Body of pancreas (tissue), 4 donors: ENCODE results near the gene MAD2L2. TPM values are rescaled to one million over a fixed set of nuclear protein-coding genes. Genes with fewer than 3 reads are reported as not detected.

ENCODE experiments used
- ATAC-seq: fragments of 150-250 bp; one replicate; pipeline ENCODE4 v1.9.1; 2016
- DNase-seq, 4 donors: peaks; one replicate each; pipeline ENCODE4 v3.0.0-alpha.2; 2019
- H3K27ac ChIP-seq, 4 donors: fragments of 200-600 bp; sonication (generic); 1 replicate in 3 of 4; 2 replicates in 1 of 4; pipeline versions ENCODE4 v1.5.1 to v1.6.1; 2016 to 2019; ENCODE audit warnings: mild to moderate bottlenecking in 1 of 4, mixed read lengths in 1 of 4, moderate library complexity in 1 of 4
- H3K27me3 ChIP-seq, 2 donors: fragments of 200-600 bp; sonication (generic); one replicate each; pipeline ENCODE4 v1.6.0; 2016; ENCODE audit warnings: mild to moderate bottlenecking in 1 of 2
- H3K36me3 ChIP-seq, 2 donors: fragments of 200-600 bp; sonication (generic); replicated peaks in 1 of 2; 2 replicates each; pipeline ENCODE4 v1.5.1; 2016; ENCODE audit warnings: low read depth in 2 of 2; ENCODE audit not compliant: insufficient read depth in 1 of 2
- H3K4me1 ChIP-seq: fragments of 200-600 bp; sonication (generic); one replicate; pipeline ENCODE4 v1.6.0; 2016
- H3K4me3 ChIP-seq, 2 donors: fragments of 200-600 bp; sonication (generic); 1 replicate in 1 of 2; 2 replicates in 1 of 2; pipeline ENCODE4 v1.5.1; 2016 to 2019
- H3K9me3 ChIP-seq, 3 donors: fragments of 200-600 bp; sonication (generic); 1 replicate in 2 of 3; 2 replicates in 1 of 3; pipeline ENCODE4 v1.5.1; 2016
- CTCF ChIP-seq, 7 experiments: fragments of 450-650 bp in 4 of 7; fragments of 200-600 bp in 3 of 7; sonication (generic) in 3 of 7; IDR thresholded peaks; one replicate each; pipeline ENCODE4 v1.5.1; 2016 to 2019; ENCODE audit warnings: antibody characterized with exemption in 7 of 7
- POLR2A ChIP-seq, 3 donors: fragments of 450-650 bp; IDR thresholded peaks; one replicate each; pipeline ENCODE4 v1.6.1; 2016; ENCODE audit warnings: antibody characterized with exemption in 3 of 3, mild to moderate bottlenecking in 2 of 3
- WGBS, 2 donors: methylation state at CpG; one replicate each; pipeline ENCODE4 v1.1.5; 2017; 5-methylcytosine and 5-hydroxymethylcytosine counted together
- intact Hi-C: fragments of 100-400 bp; cut with DNase I; formaldehyde crosslinking; loops from one replicate; pipeline ENCODE4 v1.15.1; 2023
- total RNA-seq, 2 donors: library from RNA; depleted of rRNA; stranded (reverse); fragments of >200 nt; gene quantifications; one replicate each; pipeline ENCODE4 v1.1.0, GENCODE V29; 2016

Gene MAD2L2
- total RNA-seq, 2 donors from 2014 or later = 6.9 to 31.6 TPM

GRCh38 chr1:11654939-11655808, 25.8 kb downstream of the MAD2L2 start:
- ATAC-seq = peak; percentile 9
- intact Hi-C loops = no loop called here
- Histone ChIP-seq H3K4me1 (peaks cover 29% of the 10 kb centered on the region), H3K27me3 (no peaks in the 10 kb centered on the region), H3K4me3 (peak overlapping the region; percentile 34 to 48), H3K9me3 (no peaks in the 10 kb centered on the region), H3K27ac (peak overlapping the region in 3 of 4 donors; percentile 85 to 93 (median 90)), H3K36me3 (no peaks in the 10 kb centered on the region)
- WGBS, 2 donors = 7 to 14% methylated on average over 16 to 34 of the region's 45 CpGs
- TF ChIP-seq CTCF (IDR thresholded peaks at IDR 0.05) (no peak), POLR2A (IDR thresholded peaks at IDR 0.05) (no peak)
- no peak for DNase-seq

GRCh38 chr1:11654137-11654938, 26.6 kb downstream of the MAD2L2 start, which contains the start of the genes FBXO2 and FBXO44:
FBXO2 (minus strand) TSS chr1:11654429; CDS start chr1:11654340, 89 bp downstream.
FBXO44 (plus strand) TSS chr1:11654877; CDS start chr1:11655836, 959 bp downstream.
- peaks cover 37% of the 10 kb centered on the region for H3K4me1 ChIP-seq
- 3 to 13% methylated on average over 7 to 62 of the region's 94 CpGs for WGBS, 2 donors
- H3K4me3 ChIP-seq = peak within 1 kb of the TSS; percentile 40 to 48
- peak; percentile 80 to 87 (median 84) for DNase-seq
- H3K27me3 ChIP-seq = no peaks in the 10 kb centered on the region
- no peaks in the 10 kb centered on the region for H3K36me3 ChIP-seq
- no peaks in the 10 kb centered on the region for H3K9me3 ChIP-seq
- ATAC-seq = peak; percentile 86
- TF ChIP-seq POLR2A (IDR thresholded peaks at IDR 0.05) (peak in 2 of 3 donors; percentile 58 to 64), CTCF (IDR thresholded peaks at IDR 0.05) (no peak)
- intact Hi-C loops = no loop called here
- H3K27ac ChIP-seq = peak within 1 kb of the TSS; percentile 70 to 93 (median 88)

GRCh38 chr1:11653861-11654136, 27.1 kb downstream of the MAD2L2 start:
- ATAC-seq (no peak), DNase-seq (no peak)
- Histone ChIP-seq H3K4me1 (peaks cover 40% of the 10 kb centered on the region), H3K27me3 (no peaks in the 10 kb centered on the region), H3K36me3 (no peaks in the 10 kb centered on the region), H3K4me3 (peak overlapping the region; percentile 38 to 40), H3K27ac (peak overlapping the region; percentile 70 to 93 (median 88)), H3K9me3 (no peaks in the 10 kb centered on the region)
- WGBS, 2 donors = 45 to 58% methylated on average over 5 to 6 of the region's 7 CpGs
- TF ChIP-seq CTCF (IDR thresholded peaks at IDR 0.05) (no peak), POLR2A (IDR thresholded peaks at IDR 0.05) (no peak)
- intact Hi-C loops = no loop called here

GRCh38 chr1:11653101-11653860, 27.7 kb downstream of the MAD2L2 start:
- 32 to 70% methylated on average over 13 to 16 of the region's 17 CpGs for WGBS, 2 donors
- DNase-seq = peak; percentile 37 to 92 (median 82)

More at GRCh38 chr1:11653101-11653860, 27.7 kb downstream of the MAD2L2 start:
- peak overlapping the region; percentile 70 to 93 (median 88) for H3K27ac ChIP-seq
- peak overlapping the region in 1 of 2 donors; percentile 40 for H3K4me3 ChIP-seq
- peak in 1 of 7 experiments; percentile 12 for TF ChIP-seq CTCF (IDR thresholded peaks at IDR 0.05)
- peak in 2 of 3 donors; percentile 52 to 55 for TF ChIP-seq POLR2A (IDR thresholded peaks at IDR 0.05)
- H3K36me3 ChIP-seq = no peaks in the 10 kb centered on the region
- H3K9me3 ChIP-seq = no peaks in the 10 kb centered on the region
- H3K4me1 ChIP-seq = peaks cover 45% of the 10 kb centered on the region
- ATAC-seq = no peak
- no peaks in the 10 kb centered on the region for H3K27me3 ChIP-seq
- intact Hi-C loops = no loop called here
